Breast epithelium (tissue), 4 donors: Measurements from ENCODE around the gene VPS41. TPM values are rescaled to one million over a fixed set of nuclear protein-coding genes. Genes with fewer than 3 reads are reported as not detected.

Source experiments
- DNase-seq, 2 donors: peaks; one replicate each; pipeline ENCODE4 v3.0.0-alpha.2; 2019; ENCODE audit warnings: low spot score in 2 of 2
- H3K27ac ChIP-seq, 2 donors: fragments of 200-600 bp; sonication (generic) in 1 of 2; one replicate each; pipeline ENCODE4 v1.5.1; 2016 to 2019; ENCODE audit warnings: mild to moderate bottlenecking in 1 of 2
- H3K27me3 ChIP-seq, 2 donors: fragments of 200-600 bp; sonication (generic) in 1 of 2; one replicate each; pipeline versions ENCODE4 v1.5.1 to v1.6.0; 2017 to 2019; ENCODE audit warnings: control low read depth in 1 of 2, mild to moderate bottlenecking in 1 of 2
- H3K36me3 ChIP-seq: fragments of 200-600 bp; one replicate; pipeline ENCODE4 v1.5.1; 2019
- H3K4me1 ChIP-seq, 2 donors: fragments of 200-600 bp; sonication (generic); one replicate each; pipeline ENCODE4 v1.5.1; 2016 to 2019; ENCODE audit warnings: control low read depth in 1 of 2
- H3K4me3 ChIP-seq, 3 donors: fragments of 200-600 bp; sonication (generic); 1 replicate in 2 of 3; 2 replicates in 1 of 3; pipeline ENCODE4 v1.5.1; 2016 to 2019; ENCODE audit warnings: mild to moderate bottlenecking in 3 of 3, moderate library complexity in 2 of 3
- H3K9me3 ChIP-seq, 2 donors: fragments of 200-600 bp; sonication (generic) in 1 of 2; one replicate each; pipeline ENCODE4 v1.5.1; 2016 to 2019; ENCODE audit warnings: control low read depth in 1 of 2
- CTCF ChIP-seq, 3 donors: fragments of 450-650 bp; IDR thresholded peaks; one replicate each; pipeline ENCODE4 v1.5.1; 2016 to 2017; ENCODE audit warnings: antibody characterized with exemption in 3 of 3, mild to moderate bottlenecking in 3 of 3, moderate library complexity in 3 of 3
- POLR2A ChIP-seq: fragments of 450-650 bp; IDR thresholded peaks from one replicate; pipeline ENCODE4 v1.6.1; 2016; ENCODE audit warnings: antibody characterized with exemption, mild to moderate bottlenecking, moderate library complexity
- POLR2AphosphoS5 ChIP-seq, 3 donors: sonication (generic); formaldehyde crosslinking; IDR thresholded peaks; one replicate each; pipeline ENCODE4 v1.6.1; 2017; ENCODE audit warnings: antibody characterized with exemption in 3 of 3
- intact Hi-C: fragments of 100-400 bp; cut with DNase I; formaldehyde crosslinking; loops from one replicate; pipeline ENCODE4 v1.15.1; 2023; ENCODE audit warnings: low total_unique reads
- total RNA-seq, 3 donors: library from RNA; depleted of rRNA; stranded (reverse); fragments of >200 nt; gene quantifications; one replicate each; pipeline ENCODE4 v1.1.0, GENCODE V29; 2016

The VPS41 gene
- total RNA-seq, 3 donors from 2014 or later, result 40.6 to 55.8 (median 45.8) TPM

GRCh38 chr7:38781991-38782390, 127.0 kb downstream of the VPS41 start:
- Histone ChIP-seq H3K27ac (no peak overlapping the region), H3K4me3 (no peak overlapping the region), H3K4me1 (no peaks in the 10 kb centered on the region), H3K36me3 (no peaks in the 10 kb centered on the region), H3K27me3 (no peaks in the 10 kb centered on the region), H3K9me3 (no peaks in the 10 kb centered on the region)
- DNase-seq, result no peak
- no peak for TF ChIP-seq POLR2A
- TF ChIP-seq POLR2AphosphoS5 (IDR thresholded peaks at IDR 0.05), result no peak
- no peak for TF ChIP-seq CTCF (IDR thresholded peaks at IDR 0.05)
- intact Hi-C loops, result no loop called here

DNA sequence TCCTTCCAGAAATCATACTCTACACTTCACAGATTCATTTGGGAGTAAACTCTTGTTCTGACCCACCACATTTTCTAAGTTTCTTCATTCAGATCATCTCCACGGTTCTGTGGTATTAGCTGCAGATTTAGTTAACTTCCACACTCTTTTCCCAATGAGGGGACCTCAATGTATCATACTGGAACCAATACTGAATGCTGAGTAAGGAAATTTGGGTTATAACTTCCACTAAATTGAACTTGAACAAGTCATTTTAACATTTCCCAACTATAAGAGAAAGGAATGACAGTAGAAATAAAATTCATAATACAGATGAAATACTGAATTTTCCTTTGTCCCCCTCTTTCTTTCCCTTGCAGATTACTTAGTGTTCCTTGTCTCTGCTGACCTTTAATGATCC, 131.4 kb downstream of the VPS41 start:
- Histone ChIP-seq H3K36me3 (no peaks in the 10 kb centered on the region), H3K27me3 (no peaks in the 10 kb centered on the region), H3K27ac (no peak overlapping the region), H3K4me3 (no peak overlapping the region), H3K9me3 (no peaks in the 10 kb centered on the region), H3K4me1 (no peaks in the 10 kb centered on the region)
- no peak for TF ChIP-seq POLR2A
- TF ChIP-seq POLR2AphosphoS5 (IDR thresholded peaks at IDR 0.05), result no peak
- intact Hi-C loops, result no loop called here
- DNase-seq, result no peak

DNA sequence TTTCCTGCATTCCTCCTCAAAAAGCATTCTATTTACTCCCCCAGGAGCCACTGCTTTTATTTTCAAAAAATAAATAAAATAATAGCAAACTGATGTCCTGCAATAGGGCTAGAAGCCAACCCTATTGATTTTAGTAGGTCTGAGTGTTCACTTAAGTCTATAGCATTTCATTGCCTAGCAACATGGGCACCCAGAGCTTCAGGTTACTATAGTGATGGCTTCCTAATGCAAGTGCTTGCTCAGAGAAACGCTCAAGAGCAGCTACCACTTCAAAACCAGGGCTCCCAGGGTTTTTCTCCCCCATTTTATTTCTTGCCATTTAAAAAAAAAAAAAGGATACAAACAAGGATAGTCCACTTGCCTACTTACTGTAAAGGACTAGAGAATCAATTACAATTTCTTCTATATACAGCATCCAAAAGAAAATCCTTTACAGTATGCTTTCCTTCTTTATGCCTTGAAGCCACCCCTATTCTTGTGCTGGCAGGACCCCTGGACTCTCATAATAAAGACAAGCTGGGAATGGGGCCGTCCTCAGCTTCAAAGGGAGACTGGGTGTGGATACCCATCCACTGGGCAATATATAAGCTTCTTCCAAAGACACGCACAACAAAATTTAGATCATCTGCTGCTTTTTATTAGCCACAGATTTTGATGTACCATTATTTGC, 133.3 kb downstream of the VPS41 start:
- no peaks in the 10 kb centered on the region for H3K9me3 ChIP-seq
- H3K27me3 ChIP-seq, result no peaks in the 10 kb centered on the region
- intact Hi-C loops, result no loop called here
- H3K27ac ChIP-seq, result no peak overlapping the region
- H3K4me1 ChIP-seq, result no peaks in the 10 kb centered on the region
- H3K36me3 ChIP-seq, result peaks cover 6% of the 10 kb centered on the region
- DNase-seq, result no peak
- no peak overlapping the region for H3K4me3 ChIP-seq
- TF ChIP-seq CTCF (IDR thresholded peaks at IDR 0.05), result no peak
- no peak for TF ChIP-seq POLR2A
- TF ChIP-seq POLR2AphosphoS5 (IDR thresholded peaks at IDR 0.05), result no peak

GRCh38 chr7:38773430-38773829, 135.6 kb downstream of the VPS41 start:
- DNase-seq, result no peak
- no peak for TF ChIP-seq CTCF (IDR thresholded peaks at IDR 0.05)
- no peak for TF ChIP-seq POLR2AphosphoS5 (IDR thresholded peaks at IDR 0.05)
- TF ChIP-seq POLR2A, result no peak
- H3K4me3 ChIP-seq, result no peak overlapping the region
- no peak overlapping the region for H3K27ac ChIP-seq
- no peaks in the 10 kb centered on the region for H3K9me3 ChIP-seq
- intact Hi-C loops, result no loop called here
- H3K4me1 ChIP-seq, result no peaks in the 10 kb centered on the region
- no peaks in the 10 kb centered on the region for H3K27me3 ChIP-seq
- H3K36me3 ChIP-seq, result peaks cover 6% of the 10 kb centered on the region

DNA sequence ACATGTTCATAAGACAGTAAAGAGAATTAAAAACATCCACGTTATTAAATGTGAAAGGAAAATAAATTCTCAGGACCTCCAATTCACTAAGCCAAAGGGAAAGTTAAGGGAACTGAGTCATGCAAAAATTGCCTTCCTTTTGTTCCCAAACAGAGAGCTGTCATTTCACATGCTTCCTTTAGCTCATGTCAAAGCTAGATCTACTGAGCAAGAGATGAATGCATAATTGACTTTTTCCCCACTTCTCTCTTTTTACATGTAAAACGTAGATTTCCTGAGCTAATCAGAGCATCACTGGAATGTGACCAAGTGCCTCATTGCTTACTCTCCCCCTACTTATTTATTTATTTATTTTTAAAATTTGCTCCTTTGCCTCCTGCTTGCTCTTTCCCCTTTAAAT, 148.8 kb downstream of the VPS41 start:
- no peaks in the 10 kb centered on the region for H3K36me3 ChIP-seq
- intact Hi-C loops, result no loop called here
- H3K27me3 ChIP-seq, result no peaks in the 10 kb centered on the region
- TF ChIP-seq POLR2AphosphoS5 (IDR thresholded peaks at IDR 0.05) (no peak), POLR2A (no peak), CTCF (IDR thresholded peaks at IDR 0.05) (no peak)
- no peak for DNase-seq
- H3K9me3 ChIP-seq, result no peaks in the 10 kb centered on the region
- no peak overlapping the region for H3K27ac ChIP-seq
- H3K4me1 ChIP-seq, result no peaks in the 10 kb centered on the region
- H3K4me3 ChIP-seq, result no peak overlapping the region

DNA sequence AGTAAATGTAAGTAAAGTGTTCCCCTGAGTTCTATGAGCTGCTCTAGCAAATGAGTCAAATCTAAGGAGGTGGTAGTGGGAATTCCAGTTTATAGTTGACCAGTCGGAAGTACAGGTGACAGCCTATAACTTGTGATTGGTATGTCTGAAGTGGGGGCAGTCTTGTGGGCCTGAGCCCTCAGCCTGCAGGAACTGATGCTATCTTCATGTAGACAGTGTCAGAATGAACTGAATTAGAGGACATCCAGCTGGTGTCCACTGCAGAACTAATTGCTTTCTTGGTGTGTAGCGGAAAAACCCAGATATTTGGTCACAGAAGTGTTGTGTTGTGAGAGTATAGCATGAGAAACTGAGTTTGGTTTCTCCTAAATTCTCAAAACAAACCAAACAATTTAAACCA, 150.0 kb downstream of the VPS41 start:
- TF ChIP-seq POLR2AphosphoS5 (IDR thresholded peaks at IDR 0.05), result no peak
- TF ChIP-seq CTCF (IDR thresholded peaks at IDR 0.05), result no peak
- no peak for TF ChIP-seq POLR2A
- no peak for DNase-seq
- H3K9me3 ChIP-seq, result no peaks in the 10 kb centered on the region
- intact Hi-C loops, result no loop called here
- H3K27ac ChIP-seq, result no peak overlapping the region
- H3K4me3 ChIP-seq, result no peak overlapping the region
- no peaks in the 10 kb centered on the region for H3K27me3 ChIP-seq
- no peaks in the 10 kb centered on the region for H3K36me3 ChIP-seq
- no peaks in the 10 kb centered on the region for H3K4me1 ChIP-seq
